ENCODE measurements around the gene C1QB. TPM values are rescaled to one million over a fixed set of nuclear protein-coding genes. Genes with fewer than 3 reads are reported as not detected.

The C1QB gene
- total and polyA plus RNA-seq, 2 experiments from 2014 or later = not detected

DNA sequence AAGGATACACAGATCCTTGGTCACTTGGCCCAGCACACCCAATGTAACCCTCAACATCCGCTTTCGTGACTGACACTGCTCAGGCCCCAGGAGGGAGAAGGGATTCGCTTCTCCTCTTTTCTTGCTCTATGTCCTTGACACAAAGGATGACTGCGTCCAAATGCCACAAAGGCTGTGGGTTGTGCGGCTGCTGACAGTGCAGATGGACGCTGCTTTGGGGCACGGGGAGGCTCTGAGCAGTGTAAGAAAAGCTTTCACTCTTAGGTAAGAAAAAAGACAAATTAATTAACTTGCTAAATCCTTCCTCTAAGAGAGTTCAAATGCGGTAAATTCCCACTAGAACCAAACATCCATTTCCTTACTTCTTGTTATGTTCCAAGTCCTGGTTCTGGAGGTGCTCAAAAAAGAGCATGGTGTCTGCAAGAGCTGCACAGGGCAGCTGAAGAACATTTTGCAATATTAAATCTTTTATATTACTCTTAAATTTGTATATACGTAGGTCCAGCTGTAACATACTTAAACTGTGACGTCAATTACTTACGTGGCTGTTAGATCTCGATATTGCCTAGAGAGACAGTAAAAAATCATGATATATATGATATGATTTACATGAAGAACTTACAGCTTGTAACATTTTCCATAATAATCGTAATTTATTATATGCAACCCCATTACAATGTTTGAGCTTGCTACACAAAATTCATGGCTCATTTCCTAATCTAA, 38.2 kb downstream of the C1QB start:
- Histone ChIP-seq H3K36me3 (ENCODE audit: insufficient read depth) (no peaks in the 10 kb centered on the region), H3K27me3 (ENCODE audit: insufficient read depth) (no peaks in the 10 kb centered on the region), H3F3A (replicated peaks; ENCODE audit: low read depth) (no peaks in the 10 kb centered on the region), H2AFZ (peak overlapping the region; percentile 57), H3K4me1 (ENCODE audit: insufficient read depth) (no peaks in the 10 kb centered on the region), H3K4me3 (no peak overlapping the region), H3K4me2 (no peak overlapping the region), H3K79me2 (replicated peaks; ENCODE audit: insufficient read depth) (no peaks in the 10 kb centered on the region), H3K27ac (ENCODE audit: low read depth) (no peak overlapping the region), H4K20me1 (replicated peaks; ENCODE audit: insufficient read depth) (no peaks in the 10 kb centered on the region; the same call in 1 of the 2 replicates), H3K9me2 (ENCODE audit: insufficient read depth) (no peaks in the 10 kb centered on the region)
- Mint-ChIP-seq H3K27me3 (ENCODE audit: insufficient read depth, low read depth, poor library complexity) (peaks cover 7% of the 10 kb centered on the region), H3K4me3 (no peak overlapping the region), H3K4me1 (peaks cover 3% of the 10 kb centered on the region; the same call in 2 of the 3 replicates), H3K36me3 (ENCODE audit: low read depth) (no peaks in the 10 kb centered on the region), H3K9me3 (no peaks in the 10 kb centered on the region; the same call in 2 of the 3 replicates), H3K27ac (no peak overlapping the region)
- DNase-seq (ENCODE audit: low spot score) (no peak), ATAC-seq (no peak)
- TF ChIP-seq ZNF114 (CRISPR knock-in tag; IDR thresholded peaks at IDR 0.05) = no peak
- no peak for TF ChIP-seq STAT1 (IDR thresholded peaks at IDR 0.05; ENCODE audit: unreplicated experiment)
- TF ChIP-seq EZH2phosphoT487 (IDR thresholded peaks at IDR 0.05; ENCODE audit: unreplicated experiment) = no peak
- no peak for TF ChIP-seq NANOG (IDR thresholded peaks at IDR 0.05; ENCODE audit: borderline replicate concordance)
- no peak for TF ChIP-seq JUNB (IDR thresholded peaks at IDR 0.05; ENCODE audit: unreplicated experiment)

- Mint-ChIP-seq H3K9me3 (no peaks in the 10 kb centered on the region; the same call in 2 of the 3 replicates), H3K27me3 (ENCODE audit: insufficient read depth, low read depth, poor library complexity) (peaks cover 7% of the 10 kb centered on the region), H3K4me1 (peaks cover 3% of the 10 kb centered on the region; the same call in 2 of the 3 replicates), H3K27ac (no peak overlapping the region), H3K36me3 (ENCODE audit: low read depth) (no peaks in the 10 kb centered on the region), H3K4me3 (no peak overlapping the region)
- Histone ChIP-seq H2AFZ (no peak overlapping the region), H3K27ac (ENCODE audit: low read depth) (no peak overlapping the region), H3K36me3 (ENCODE audit: insufficient read depth) (no peaks in the 10 kb centered on the region), H4K20me1 (replicated peaks; ENCODE audit: insufficient read depth) (no peaks in the 10 kb centered on the region; the same call in 1 of the 2 replicates), H3K27me3 (ENCODE audit: insufficient read depth) (no peaks in the 10 kb centered on the region), H3K4me1 (ENCODE audit: insufficient read depth) (no peaks in the 10 kb centered on the region), H3F3A (replicated peaks; ENCODE audit: low read depth) (no peaks in the 10 kb centered on the region), H3K4me3 (no peak overlapping the region), H3K79me2 (replicated peaks; ENCODE audit: insufficient read depth) (no peaks in the 10 kb centered on the region), H3K9me2 (ENCODE audit: insufficient read depth) (no peaks in the 10 kb centered on the region), H3K4me2 (no peak overlapping the region)
- ATAC-seq = no peak
- DNase-seq (ENCODE audit: low spot score) = no peak
- no peak for TF ChIP-seq NANOG (IDR thresholded peaks at IDR 0.05; ENCODE audit: borderline replicate concordance)
- TF ChIP-seq, protein P1, sequence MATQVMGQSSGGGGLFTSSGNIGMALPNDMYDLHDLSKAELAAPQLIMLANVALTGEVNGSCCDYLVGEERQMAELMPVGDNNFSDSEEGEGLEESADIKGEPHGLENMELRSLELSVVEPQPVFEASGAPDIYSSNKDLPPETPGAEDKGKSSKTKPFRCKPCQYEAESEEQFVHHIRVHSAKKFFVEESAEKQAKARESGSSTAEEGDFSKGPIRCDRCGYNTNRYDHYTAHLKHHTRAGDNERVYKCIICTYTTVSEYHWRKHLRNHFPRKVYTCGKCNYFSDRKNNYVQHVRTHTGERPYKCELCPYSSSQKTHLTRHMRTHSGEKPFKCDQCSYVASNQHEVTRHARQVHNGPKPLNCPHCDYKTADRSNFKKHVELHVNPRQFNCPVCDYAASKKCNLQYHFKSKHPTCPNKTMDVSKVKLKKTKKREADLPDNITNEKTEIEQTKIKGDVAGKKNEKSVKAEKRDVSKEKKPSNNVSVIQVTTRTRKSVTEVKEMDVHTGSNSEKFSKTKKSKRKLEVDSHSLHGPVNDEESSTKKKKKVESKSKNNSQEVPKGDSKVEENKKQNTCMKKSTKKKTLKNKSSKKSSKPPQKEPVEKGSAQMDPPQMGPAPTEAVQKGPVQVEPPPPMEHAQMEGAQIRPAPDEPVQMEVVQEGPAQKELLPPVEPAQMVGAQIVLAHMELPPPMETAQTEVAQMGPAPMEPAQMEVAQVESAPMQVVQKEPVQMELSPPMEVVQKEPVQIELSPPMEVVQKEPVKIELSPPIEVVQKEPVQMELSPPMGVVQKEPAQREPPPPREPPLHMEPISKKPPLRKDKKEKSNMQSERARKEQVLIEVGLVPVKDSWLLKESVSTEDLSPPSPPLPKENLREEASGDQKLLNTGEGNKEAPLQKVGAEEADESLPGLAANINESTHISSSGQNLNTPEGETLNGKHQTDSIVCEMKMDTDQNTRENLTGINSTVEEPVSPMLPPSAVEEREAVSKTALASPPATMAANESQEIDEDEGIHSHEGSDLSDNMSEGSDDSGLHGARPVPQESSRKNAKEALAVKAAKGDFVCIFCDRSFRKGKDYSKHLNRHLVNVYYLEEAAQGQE (IDR thresholded peaks at IDR 0.05; ENCODE audit: unreplicated experiment) = no peak
- TF ChIP-seq EZH2 (IDR thresholded peaks at IDR 0.05; ENCODE audit: low read depth, unreplicated experiment) = no peak
- TF ChIP-seq, protein P2, sequence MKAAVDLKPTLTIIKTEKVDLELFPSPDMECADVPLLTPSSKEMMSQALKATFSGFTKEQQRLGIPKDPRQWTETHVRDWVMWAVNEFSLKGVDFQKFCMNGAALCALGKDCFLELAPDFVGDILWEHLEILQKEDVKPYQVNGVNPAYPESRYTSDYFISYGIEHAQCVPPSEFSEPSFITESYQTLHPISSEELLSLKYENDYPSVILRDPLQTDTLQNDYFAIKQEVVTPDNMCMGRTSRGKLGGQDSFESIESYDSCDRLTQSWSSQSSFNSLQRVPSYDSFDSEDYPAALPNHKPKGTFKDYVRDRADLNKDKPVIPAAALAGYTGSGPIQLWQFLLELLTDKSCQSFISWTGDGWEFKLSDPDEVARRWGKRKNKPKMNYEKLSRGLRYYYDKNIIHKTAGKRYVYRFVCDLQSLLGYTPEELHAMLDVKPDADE (IDR thresholded peaks at IDR 0.05) = no peak
- TF ChIP-seq ZNF462 (CRISPR knock-in tag; IDR thresholded peaks at IDR 0.05) = no peak
- TF ChIP-seq EZH2phosphoT487 (IDR thresholded peaks at IDR 0.05; ENCODE audit: unreplicated experiment) = no peak
- no peak for TF ChIP-seq CREB1 (CRISPR knock-in tag; IDR thresholded peaks at IDR 0.05; ENCODE audit: low read depth)
- TF ChIP-seq ZNF114 (CRISPR knock-in tag; IDR thresholded peaks at IDR 0.05) = no peak
Measured at GRCh38 chr1:22694172-22694571, 41.1 kb downstream of the C1QB start.

Data from GM23338 (cell line).